AML-193 (cell line): ENCODE results near the gene EMP3.

Source experiments
- DNase-seq, 2 experiments: peaks; one replicate each; lab custom pipeline; 2025; lab: John Stamatoyannopoulos, UW

Gene EMP3

DNA sequence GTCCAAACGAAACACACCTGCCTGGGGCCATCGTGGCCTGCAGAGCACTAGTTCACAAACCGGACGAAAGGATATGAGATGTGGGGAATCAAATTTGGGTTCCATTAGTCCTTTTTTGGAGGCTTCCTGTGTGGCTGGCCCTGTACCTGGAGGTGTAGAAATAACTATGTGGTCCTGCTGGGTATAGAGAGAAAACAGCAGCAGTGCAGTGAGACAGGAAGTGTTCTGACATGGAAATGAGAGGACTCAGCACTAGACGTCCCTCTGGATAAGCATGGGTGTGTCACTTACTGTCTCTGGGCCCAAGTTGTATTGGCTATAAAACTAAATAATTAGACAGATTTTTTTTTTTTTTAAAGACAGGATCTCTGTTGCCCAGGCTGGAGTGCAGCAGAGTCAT, 53.7 kb downstream of the EMP3 start:
- DNase-seq: no peak
